Amniotic stem cell (primary cell): Measurements from ENCODE around the gene PEX26.
"Not testable (repeated sequence)": the region's sequence is repeated elsewhere in the genome, so short reads cannot be mapped to it uniquely, and the experiment has no call there.

ENCODE experiments used
- DNase-seq: peaks from one replicate; lab custom pipeline; 2025; lab: John Stamatoyannopoulos, UW

The PEX26 gene

GRCh38 chr22:18077639-18078328, at the start of gene PEX26:
PEX26 (plus strand) TSS chr22:18077990; CDS start chr22:18078377, 387 bp downstream.
- peak; percentile 96 for DNase-seq

DNA sequence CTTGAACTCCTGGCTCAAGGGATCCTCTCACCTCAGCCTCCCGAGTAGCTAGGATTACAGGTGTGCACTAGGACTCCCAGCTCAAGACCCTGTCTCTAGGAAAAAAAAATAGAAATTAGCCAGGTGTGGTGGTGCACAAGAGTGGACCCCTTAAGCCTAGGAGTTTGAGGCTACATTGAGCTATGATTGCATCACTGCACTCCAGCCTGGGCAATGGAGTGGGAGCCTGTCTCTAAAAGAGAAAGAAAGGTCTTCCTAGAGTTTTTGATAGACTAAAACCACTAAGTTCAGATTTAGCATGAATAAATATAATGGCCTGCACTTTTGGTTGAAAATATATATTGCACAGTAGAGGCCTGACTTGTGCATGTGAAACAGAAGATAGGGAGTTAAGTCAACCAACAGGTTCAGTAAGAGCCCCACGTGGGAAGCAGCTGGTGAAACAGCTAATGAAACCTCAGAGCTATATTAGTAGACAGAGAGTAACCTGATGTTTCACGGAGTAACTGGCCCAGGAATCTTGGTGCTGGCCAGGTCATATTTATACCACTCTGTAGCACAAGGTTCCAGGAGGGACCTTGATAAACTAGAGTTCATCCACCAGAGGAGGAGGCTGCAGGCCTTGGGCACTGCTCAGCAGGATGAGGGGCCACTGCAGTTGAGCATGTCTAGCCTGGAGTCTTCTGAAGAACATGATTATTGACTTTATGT, 48.8 kb upstream of the PEX26 start:
- DNase-seq = no peak

GRCh38 chr22:18029686-18030267, 48.0 kb upstream of the PEX26 start:
- no peak for DNase-seq

GRCh38 chr22:18031695-18032454, 45.9 kb upstream of the PEX26 start:
- peak; percentile 83 for DNase-seq

DNA sequence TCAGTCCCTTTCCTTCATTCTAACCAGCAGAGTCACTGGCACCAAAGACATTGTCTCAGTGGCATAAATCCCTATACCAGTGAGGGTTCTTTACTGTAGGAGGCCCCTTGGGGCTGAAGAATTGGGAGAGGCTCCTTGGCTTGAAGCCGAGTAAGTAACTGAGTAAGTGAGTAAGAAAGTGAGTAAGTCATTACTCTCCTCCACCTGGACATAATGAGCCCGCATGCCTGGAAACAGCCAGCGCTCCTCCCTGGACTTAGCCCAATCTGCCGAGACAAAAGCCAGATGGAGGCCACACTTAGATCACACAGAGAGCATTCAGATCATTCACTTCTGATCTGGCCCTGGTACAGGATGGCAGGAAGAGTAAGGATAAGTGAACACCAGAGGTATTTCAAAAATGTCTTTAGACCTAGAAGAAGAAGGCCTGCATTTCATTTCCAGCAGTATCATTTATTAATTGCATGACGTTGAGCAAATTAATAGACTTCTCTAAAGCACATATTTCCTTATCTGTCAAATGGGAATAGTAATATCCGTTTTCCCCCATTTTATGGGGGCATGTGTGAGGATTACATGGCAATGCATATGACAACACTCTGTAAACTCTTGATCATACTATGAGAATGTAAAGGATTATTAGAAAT, 45.2 kb upstream of the PEX26 start:
- DNase-seq = no peak

DNA sequence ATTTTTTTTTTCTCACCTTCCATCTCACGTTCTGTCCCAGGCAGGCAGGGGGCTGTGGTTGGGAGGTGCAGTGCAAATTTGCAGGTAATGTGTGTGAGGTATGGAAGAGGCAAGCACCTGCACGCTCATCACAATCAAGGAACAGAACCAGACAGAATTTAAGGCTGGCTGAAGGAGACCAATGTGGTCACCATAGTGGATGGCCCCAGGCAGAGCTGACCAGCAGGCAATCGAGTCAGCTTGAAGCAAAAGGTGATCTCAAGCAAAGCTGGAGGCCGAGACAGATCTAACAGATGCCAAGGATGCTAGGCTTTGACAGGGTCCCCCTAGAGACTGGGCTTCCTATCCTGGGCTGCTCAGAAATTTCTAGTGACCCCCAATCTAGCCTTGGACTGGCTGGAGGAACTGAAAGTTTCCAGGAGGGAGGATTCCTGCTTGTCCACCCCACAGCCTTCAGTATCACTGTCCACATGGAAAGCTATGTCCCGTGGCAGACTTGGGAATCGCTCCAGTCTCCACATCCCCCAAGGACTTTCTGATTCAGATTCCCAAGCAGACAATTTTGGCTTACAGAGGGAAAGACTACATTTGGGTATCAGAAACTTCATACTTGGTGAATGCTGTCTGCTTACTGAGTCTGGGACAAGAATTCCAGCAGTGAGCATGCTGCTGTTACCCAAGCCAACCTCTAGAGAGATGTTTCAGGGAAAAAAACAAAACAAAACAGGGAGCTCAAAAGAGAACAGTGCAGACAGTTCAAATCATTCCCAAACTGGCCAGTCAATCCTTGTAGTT, 44.4 kb upstream of the PEX26 start:
- no peak for DNase-seq

GRCh38 chr22:18034076-18034475, 43.7 kb upstream of the PEX26 start:
- DNase-seq = no peak

- DNase-seq = no peak
Measured at GRCh38 chr22:18035751-18036150, 42.0 kb upstream of the PEX26 start.

GRCh38 chr22:18040898-18041297, 36.9 kb upstream of the PEX26 start:
- DNase-seq = not testable (repeated sequence)

- no peak for DNase-seq
Measured at GRCh38 chr22:18042685-18043084, 35.1 kb upstream of the PEX26 start.

DNA sequence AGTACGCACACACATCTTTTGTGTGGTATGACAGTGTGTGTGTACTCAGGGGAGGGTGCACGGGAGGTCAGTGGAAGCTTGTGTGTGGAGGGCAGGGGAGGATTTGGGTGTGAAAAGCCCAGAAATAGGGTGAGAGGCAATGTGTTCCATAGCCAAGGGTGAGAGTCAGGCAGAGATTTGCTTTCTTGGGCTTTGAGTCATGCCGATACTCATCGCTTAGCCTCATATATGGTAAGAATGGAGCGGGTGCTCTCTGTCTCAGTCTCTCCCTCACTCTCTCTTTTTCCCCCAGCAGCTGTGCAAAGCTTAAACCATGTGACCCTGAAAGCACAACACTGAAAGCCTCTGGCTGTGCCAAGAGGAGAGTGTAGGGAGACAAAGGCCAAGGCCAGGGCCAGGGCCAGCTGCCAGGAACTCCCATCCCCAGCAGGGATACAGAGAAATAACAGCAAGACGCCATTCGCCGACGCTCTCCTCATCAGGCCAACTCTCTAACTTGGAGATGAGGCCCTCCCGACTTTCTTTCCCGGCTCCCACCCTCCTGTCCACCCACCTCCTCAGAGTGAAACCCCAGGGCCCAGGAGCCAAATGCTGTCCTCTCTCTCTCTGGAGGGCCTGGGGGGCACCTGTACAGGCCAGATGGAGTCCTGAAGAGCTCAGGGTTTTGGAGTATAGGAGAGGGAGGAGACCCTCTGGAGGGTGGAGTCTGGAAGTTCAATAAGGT, 33.1 kb upstream of the PEX26 start:
- DNase-seq = no peak

DNA sequence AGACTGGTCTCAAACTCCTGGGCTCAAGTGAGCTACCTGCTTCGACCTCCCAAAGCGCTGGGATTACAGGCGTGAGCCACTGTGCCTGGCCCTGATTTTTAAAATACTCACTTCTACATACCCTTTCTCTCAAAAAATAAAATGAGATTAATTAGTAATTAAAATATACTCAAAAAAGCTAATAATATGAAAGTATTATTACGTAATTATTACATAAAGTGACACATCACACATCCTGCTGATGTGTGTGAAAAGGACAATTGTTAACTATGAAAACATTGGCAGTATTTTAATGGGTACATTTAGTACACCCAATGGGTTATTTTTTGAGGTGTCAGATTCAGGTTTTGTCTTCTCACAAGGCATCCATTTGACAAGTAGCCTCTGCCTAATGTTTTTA, 32.0 kb upstream of the PEX26 start:
- DNase-seq = no peak

- no peak for DNase-seq
Measured at GRCh38 chr22:18048041-18048440, 29.7 kb upstream of the PEX26 start.

DNA sequence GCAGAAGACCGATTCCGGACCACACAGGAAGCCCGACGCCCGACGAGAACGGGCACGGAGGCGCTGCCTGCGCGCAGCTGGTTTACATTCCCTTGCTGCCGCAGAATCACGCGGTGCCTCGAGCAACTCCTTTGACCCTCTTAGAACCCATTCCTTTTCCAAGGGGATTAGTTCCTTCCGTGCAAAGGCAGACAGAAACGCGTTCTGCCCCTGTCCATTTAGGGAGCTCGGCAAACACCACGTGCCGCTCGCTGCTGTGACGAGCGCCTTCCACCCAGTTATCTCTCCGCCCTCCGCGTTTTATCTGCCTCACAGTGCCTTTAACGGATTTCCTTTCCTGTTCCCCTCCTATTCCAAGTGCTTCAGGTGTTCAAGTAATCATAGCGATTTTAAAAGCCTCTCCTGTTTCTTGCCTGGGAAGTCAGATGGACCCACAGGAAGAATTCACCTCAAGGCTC, 29.3 kb upstream of the PEX26 start:
- DNase-seq = peak; percentile 62

DNA sequence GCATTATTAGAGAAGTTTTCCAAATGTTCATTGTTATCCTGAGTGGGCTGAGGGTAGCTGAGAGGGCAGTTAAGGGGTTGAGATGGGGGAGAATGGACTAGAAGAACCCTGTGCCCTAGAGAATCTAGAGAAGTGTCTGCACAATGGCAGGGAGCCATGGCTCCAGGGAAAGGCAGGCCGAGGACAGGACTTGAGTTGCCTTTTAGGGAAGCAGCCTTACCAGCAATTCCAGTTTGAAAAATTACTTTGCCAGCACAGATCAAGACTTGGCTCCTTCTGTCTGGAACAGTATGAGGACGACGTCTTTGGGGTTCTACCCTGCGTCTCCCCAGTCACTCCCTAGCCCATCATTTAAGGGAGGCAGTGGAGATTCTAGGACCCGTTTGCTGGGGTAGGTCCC, 27.7 kb upstream of the PEX26 start:
- no peak for DNase-seq

- DNase-seq = not testable (repeated sequence)
Measured at GRCh38 chr22:18051113-18051512, 26.7 kb upstream of the PEX26 start.

- not testable (repeated sequence) for DNase-seq
Measured at GRCh38 chr22:18053216-18053946, 24.4 kb upstream of the PEX26 start.

DNA sequence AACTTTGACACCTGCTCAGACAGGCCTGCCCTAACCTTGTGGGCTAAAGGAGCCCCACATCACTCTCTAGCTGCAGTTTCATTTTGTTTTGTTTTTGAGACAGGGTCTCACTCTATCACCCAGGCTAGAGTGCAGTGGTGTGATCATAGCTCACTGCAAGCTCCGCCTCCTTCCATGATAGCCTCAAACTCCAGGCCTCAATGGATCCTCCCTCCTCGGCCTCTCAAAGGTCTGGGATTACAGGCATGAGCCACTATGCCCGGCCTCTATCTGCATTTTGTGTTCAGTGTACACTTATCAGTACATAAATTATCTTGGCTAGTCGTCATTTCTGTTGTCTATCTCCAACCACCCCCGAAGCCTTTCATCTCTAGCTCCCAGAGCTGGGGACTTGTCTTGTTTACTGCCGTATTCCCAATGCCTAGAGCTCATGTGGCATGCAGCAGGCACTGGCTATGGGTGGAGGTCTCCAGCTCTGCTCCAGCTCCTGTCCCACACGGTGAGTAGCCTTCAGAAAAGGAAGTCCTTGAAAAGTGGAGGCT, 22.1 kb upstream of the PEX26 start:
- DNase-seq = no peak

DNA sequence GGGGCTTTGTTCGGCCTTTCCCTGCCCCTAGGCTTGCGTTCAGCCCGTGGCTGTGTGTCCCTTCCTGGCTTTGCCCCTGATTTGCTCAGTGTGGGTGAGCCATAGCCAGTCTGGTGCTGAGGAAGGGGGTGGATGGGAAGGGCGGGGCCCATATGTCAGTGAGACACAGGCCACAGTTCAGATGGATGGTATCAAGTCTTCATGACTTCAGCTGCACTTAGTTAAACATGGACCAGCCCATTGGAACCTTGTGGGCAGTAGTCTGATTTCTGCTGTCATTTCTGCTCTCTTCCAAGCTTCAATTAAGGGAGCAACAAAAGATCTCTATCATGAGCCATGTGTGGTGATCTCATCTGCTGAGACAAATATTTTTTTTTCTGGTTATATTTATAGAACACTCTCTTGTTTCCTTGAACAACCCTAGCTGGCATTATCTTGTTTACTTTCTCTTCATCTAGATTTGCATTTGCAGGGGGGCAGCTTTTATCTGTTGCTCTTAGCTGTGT, 21.6 kb upstream of the PEX26 start:
- peak; percentile 50 for DNase-seq
